IPS-18a (cell line): ENCODE data around the gene MED14.

Experiments
- H3K27ac ChIP-seq: one replicate; pipeline ENCODE4 v1.5.1; 2013; ENCODE audit warnings: low read length
- H3K27me3 ChIP-seq: one replicate; pipeline ENCODE4 v1.6.1; 2013; ENCODE audit warnings: mild to moderate bottlenecking, low read length; ENCODE audit not compliant: control insufficient read depth, insufficient read depth
- H3K36me3 ChIP-seq: one replicate; pipeline ENCODE4 v1.6.1; 2013; ENCODE audit warnings: low read depth, low read length; ENCODE audit not compliant: control insufficient read depth
- H3K4me1 ChIP-seq: one replicate; pipeline ENCODE4 v1.6.1; 2013; ENCODE audit warnings: low read depth, low read length; ENCODE audit not compliant: control insufficient read depth
- H3K4me3 ChIP-seq: one replicate; pipeline ENCODE4 v1.5.1; 2013; ENCODE audit warnings: low read length
- H3K9ac ChIP-seq: one replicate; pipeline ENCODE4 v1.6.1; 2013; ENCODE audit warnings: mild to moderate bottlenecking, low read length, moderate library complexity
- H3K9me3 ChIP-seq: one replicate; pipeline ENCODE4 v1.6.1; 2013; ENCODE audit warnings: low read depth, low read length; ENCODE audit not compliant: control insufficient read depth

Gene MED14

DNA sequence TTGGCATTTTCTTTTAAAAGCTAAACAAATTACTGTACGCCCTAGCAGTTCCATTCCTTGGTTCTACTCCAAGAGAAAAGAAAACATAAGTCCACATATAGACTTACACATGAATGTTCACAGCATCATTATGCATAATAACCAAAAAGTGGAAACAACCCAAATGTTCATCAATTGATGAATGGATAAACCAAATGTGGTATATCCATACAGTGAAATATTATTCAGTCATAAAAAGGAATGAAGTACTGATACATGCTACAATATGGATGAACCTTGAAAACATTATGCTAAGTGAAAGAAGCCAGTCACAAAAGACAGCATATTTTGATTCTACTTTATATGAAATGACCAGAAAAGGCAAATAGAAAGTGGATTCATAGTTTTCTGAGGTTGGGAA, 36.5 kb downstream of the MED14 start:
- Histone ChIP-seq H3K27ac (no peak overlapping the region), H3K4me3 (no peak overlapping the region), H3K9me3 (no peaks in the 10 kb centered on the region), H3K36me3 (peaks cover 52% of the 10 kb centered on the region), H3K9ac (no peak overlapping the region), H3K4me1 (no peaks in the 10 kb centered on the region), H3K27me3 (no peaks in the 10 kb centered on the region)

DNA sequence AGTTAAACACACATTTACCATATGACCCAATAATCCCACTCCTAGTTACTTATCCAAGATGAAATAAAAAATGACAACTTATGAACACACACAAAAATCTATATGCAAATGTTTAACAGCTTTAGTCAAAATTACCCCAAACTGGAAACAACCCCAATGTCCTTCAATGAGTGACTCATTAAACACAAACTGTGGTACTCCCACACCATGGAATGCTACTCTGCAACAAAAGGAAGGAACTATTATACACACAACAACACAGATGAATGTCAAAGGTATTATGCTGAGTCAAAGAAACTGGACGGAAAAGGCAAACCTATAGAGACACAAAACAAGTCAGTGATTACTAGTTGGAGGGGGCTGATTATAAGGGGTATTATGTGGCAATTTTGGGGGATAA, 40.5 kb downstream of the MED14 start:
- Histone ChIP-seq H3K4me1 (peaks cover 5% of the 10 kb centered on the region), H3K27me3 (no peaks in the 10 kb centered on the region), H3K9me3 (no peaks in the 10 kb centered on the region), H3K27ac (no peak overlapping the region), H3K36me3 (peaks cover 40% of the 10 kb centered on the region), H3K4me3 (no peak overlapping the region), H3K9ac (no peak overlapping the region)

- H3K9ac ChIP-seq, result no peak overlapping the region
- H3K9me3 ChIP-seq, result no peaks in the 10 kb centered on the region
- no peak overlapping the region for H3K4me3 ChIP-seq
- H3K27ac ChIP-seq, result no peak overlapping the region
- peaks cover 55% of the 10 kb centered on the region for H3K36me3 ChIP-seq
- no peaks in the 10 kb centered on the region for H3K27me3 ChIP-seq
- H3K4me1 ChIP-seq, result peaks cover 5% of the 10 kb centered on the region
These were observed 46.4 kb downstream of the MED14 start for GRCh38 chrX:40688929-40689328.

DNA sequence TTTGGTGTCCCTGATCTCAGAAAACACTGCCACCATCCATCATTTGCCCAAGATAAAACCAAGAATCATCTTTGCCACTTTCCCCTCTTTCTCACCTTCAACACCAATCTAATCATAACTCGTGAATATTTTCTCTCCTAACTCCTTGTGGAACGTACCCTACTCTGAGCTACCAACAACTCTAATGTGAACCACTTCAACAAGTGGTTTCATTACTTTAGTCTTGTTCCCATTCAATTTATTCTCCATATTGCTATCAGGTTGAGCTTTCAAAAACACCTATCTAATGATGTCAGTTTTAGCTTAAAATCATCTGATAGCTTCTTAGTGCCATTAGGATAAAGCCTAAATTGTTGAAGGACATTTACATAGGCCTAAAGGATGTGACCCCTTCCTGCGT, 48.2 kb downstream of the MED14 start:
- Histone ChIP-seq H3K27me3 (no peaks in the 10 kb centered on the region), H3K36me3 (peaks cover 63% of the 10 kb centered on the region), H3K4me1 (peaks cover 5% of the 10 kb centered on the region), H3K9ac (no peak overlapping the region), H3K9me3 (no peaks in the 10 kb centered on the region), H3K27ac (no peak overlapping the region), H3K4me3 (no peak overlapping the region)

DNA sequence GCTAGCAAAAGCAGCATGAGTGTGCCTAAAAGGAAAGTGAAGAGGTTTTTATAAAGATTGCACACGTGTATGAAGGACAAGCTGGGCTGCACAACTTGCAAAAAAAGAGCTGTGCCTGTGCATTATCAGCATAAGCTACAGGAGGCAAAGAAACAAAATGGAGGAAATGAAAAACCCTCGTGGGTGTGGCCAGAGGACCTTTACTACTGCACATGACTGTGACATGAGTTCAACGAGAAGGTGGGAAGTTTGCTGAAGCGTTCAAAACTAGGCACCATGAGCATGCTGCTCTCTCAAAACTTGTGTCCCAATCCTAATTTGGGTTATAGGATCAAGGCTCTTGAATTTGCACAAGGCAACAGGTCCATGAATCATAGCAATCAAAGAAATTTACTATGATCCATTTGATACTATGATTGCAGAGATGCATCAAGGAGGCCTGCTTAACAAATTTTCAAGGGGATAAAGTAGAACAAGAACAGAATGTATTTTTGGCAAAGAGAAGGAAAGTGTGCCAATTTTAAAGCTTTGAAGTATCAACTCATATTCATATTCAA, 49.9 kb downstream of the MED14 start:
- no peaks in the 10 kb centered on the region for H3K27me3 ChIP-seq
- no peak overlapping the region for H3K9ac ChIP-seq

GRCh38 chrX:40684092-40684491, 51.2 kb downstream of the MED14 start:
- Histone ChIP-seq H3K4me1 (no peaks in the 10 kb centered on the region), H3K27ac (no peak overlapping the region), H3K4me3 (no peak overlapping the region), H3K27me3 (no peaks in the 10 kb centered on the region), H3K9ac (no peak overlapping the region), H3K9me3 (no peaks in the 10 kb centered on the region), H3K36me3 (peaks cover 78% of the 10 kb centered on the region)

More for the DNA sequence above, 49.9 kb downstream of the MED14 start:
- Histone ChIP-seq H3K4me3 (no peak overlapping the region), H3K9me3 (no peaks in the 10 kb centered on the region), H3K4me1 (no peaks in the 10 kb centered on the region), H3K27ac (no peak overlapping the region), H3K36me3 (peaks cover 75% of the 10 kb centered on the region)

DNA sequence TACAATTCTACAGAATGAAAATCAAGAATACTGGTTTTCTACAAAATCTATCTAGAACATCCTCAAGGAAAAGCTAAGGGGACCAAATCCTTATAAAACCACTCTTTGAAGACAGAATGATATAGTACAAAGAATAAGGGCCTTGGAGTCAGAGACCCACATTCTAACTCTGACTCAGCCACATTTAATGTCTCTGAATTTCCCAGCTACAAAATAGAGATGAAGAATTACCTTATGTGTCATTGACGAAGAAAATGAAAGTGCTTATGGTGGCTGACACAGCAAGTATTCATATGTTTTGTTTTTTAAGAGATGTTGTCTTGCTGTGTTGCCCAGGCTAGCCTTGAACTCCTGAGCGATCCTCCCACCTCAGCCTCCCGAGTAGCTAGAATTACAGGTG, 52.1 kb downstream of the MED14 start:
- no peak overlapping the region for H3K9ac ChIP-seq
- H3K27me3 ChIP-seq, result no peaks in the 10 kb centered on the region
- H3K9me3 ChIP-seq, result no peaks in the 10 kb centered on the region
- H3K4me3 ChIP-seq, result no peak overlapping the region
- peaks cover 76% of the 10 kb centered on the region for H3K36me3 ChIP-seq
- no peaks in the 10 kb centered on the region for H3K4me1 ChIP-seq
- H3K27ac ChIP-seq, result no peak overlapping the region

- Histone ChIP-seq H3K9me3 (no peaks in the 10 kb centered on the region), H3K27ac (no peak overlapping the region), H3K36me3 (peaks cover 81% of the 10 kb centered on the region), H3K9ac (no peak overlapping the region), H3K27me3 (no peaks in the 10 kb centered on the region), H3K4me3 (no peak overlapping the region), H3K4me1 (no peaks in the 10 kb centered on the region)
These were observed 64.2 kb downstream of the MED14 start for GRCh38 chrX:40671126-40671525.

- no peak overlapping the region for H3K9ac ChIP-seq
- H3K27me3 ChIP-seq, result no peaks in the 10 kb centered on the region
- no peak overlapping the region for H3K4me3 ChIP-seq
- peaks cover 8% of the 10 kb centered on the region for H3K4me1 ChIP-seq
- peaks cover 69% of the 10 kb centered on the region for H3K36me3 ChIP-seq
- H3K9me3 ChIP-seq, result no peaks in the 10 kb centered on the region
- no peak overlapping the region for H3K27ac ChIP-seq
These were observed 71.3 kb downstream of the MED14 start for GRCh38 chrX:40663880-40664630.

- H3K4me1 ChIP-seq, result peaks cover 8% of the 10 kb centered on the region
- H3K36me3 ChIP-seq, result peaks cover 63% of the 10 kb centered on the region
- H3K27ac ChIP-seq, result no peak overlapping the region
- H3K9ac ChIP-seq, result no peak overlapping the region
- no peaks in the 10 kb centered on the region for H3K27me3 ChIP-seq
- no peak overlapping the region for H3K4me3 ChIP-seq
- H3K9me3 ChIP-seq, result no peaks in the 10 kb centered on the region
These were observed 72.1 kb downstream of the MED14 start for GRCh38 chrX:40663078-40663740.

- no peaks in the 10 kb centered on the region for H3K27me3 ChIP-seq
- H3K4me1 ChIP-seq, result peaks cover 8% of the 10 kb centered on the region
- H3K27ac ChIP-seq, result no peak overlapping the region
- peaks cover 63% of the 10 kb centered on the region for H3K36me3 ChIP-seq
- H3K9ac ChIP-seq, result no peak overlapping the region
- no peaks in the 10 kb centered on the region for H3K9me3 ChIP-seq
- no peak overlapping the region for H3K4me3 ChIP-seq
These were observed 73.9 kb downstream of the MED14 start for GRCh38 chrX:40661489-40661888.

GRCh38 chrX:40660381-40660780, 75.0 kb downstream of the MED14 start:
- Histone ChIP-seq H3K9me3 (no peaks in the 10 kb centered on the region), H3K27me3 (no peaks in the 10 kb centered on the region), H3K4me1 (peaks cover 8% of the 10 kb centered on the region), H3K36me3 (peaks cover 63% of the 10 kb centered on the region), H3K27ac (no peak overlapping the region), H3K4me3 (no peak overlapping the region), H3K9ac (no peak overlapping the region)
